Mesothelial cell of epicardium (in vitro differentiated cells): ENCODE results near the gene MUC20. TPM values are rescaled to one million over a fixed set of nuclear protein-coding genes. Genes with fewer than 3 reads are reported as not detected.
"Not testable (repeated sequence)": the region's sequence is repeated elsewhere in the genome, so short reads cannot be mapped to it uniquely, and the experiment has no call there.

ENCODE experiments used
- DNase-seq, 2 experiments: peaks; one replicate each; pipeline ENCODE4 v3.0.0; 2021; ENCODE audit warnings: low spot score in 2 of 2; ENCODE audit not compliant: unreplicated experiment in 2 of 2
- H3K27ac Mint-ChIP-seq: 2 replicates; pipeline ENCODE4 v1.8.0; 2021; ENCODE audit warnings: mixed read lengths
- H3K27me3 Mint-ChIP-seq: 2 replicates; pipeline ENCODE4 v1.8.0; 2021; ENCODE audit warnings: low read depth, mixed read lengths
- H3K36me3 Mint-ChIP-seq: 2 replicates; pipeline ENCODE4 v1.8.0; 2021; ENCODE audit warnings: mixed read lengths
- H3K4me1 Mint-ChIP-seq: 2 replicates; pipeline ENCODE4 v1.8.0; 2021; ENCODE audit warnings: mixed read lengths
- H3K4me3 Mint-ChIP-seq: 2 replicates; pipeline ENCODE4 v1.8.0; 2021; ENCODE audit warnings: mild to moderate bottlenecking, moderate library complexity, mixed read lengths
- H3K9me3 Mint-ChIP-seq: 2 replicates; pipeline ENCODE4 v1.8.0; 2021; ENCODE audit warnings: mixed read lengths
- microRNA-seq: library from miRNA; unstranded; fragments of <30 nt; microRNA quantifications from one replicate; pipeline ENCODE4 v1.2.0, GENCODE V29; 2021; ENCODE audit warnings: inconsistent platforms, mixed read lengths
- total RNA-seq: library from RNA; stranded (reverse); gene quantifications from 3 replicates; pipeline ENCODE4 v1.2.1, GENCODE V29; 2021
- TF ChIP-seq, protein P1 (sequence below): fragments of 200-600 bp; sonication (generic); IDR thresholded peaks from one replicate; pipeline ENCODE4 v1.5.0; 2021; ENCODE audit warnings: antibody characterized with exemption; ENCODE audit not compliant: unreplicated experiment

MUC20 gene
- total RNA-seq, 1 donor from 2014 or later = 11.7 TPM

GRCh38 chr3:195771646-195772300 lies 51.0 kb downstream of the MUC20 start:
- DNase-seq = peak in 1 of 2 experiments; percentile 25
- Mint-ChIP-seq H3K4me3 (no peak overlapping the region), H3K27me3 (no peaks in the 10 kb centered on the region), H3K27ac (no peak overlapping the region), H3K9me3 (no peaks in the 10 kb centered on the region), H3K4me1 (no peaks in the 10 kb centered on the region), H3K36me3 (no peaks in the 10 kb centered on the region)
- TF ChIP-seq, protein P1, sequence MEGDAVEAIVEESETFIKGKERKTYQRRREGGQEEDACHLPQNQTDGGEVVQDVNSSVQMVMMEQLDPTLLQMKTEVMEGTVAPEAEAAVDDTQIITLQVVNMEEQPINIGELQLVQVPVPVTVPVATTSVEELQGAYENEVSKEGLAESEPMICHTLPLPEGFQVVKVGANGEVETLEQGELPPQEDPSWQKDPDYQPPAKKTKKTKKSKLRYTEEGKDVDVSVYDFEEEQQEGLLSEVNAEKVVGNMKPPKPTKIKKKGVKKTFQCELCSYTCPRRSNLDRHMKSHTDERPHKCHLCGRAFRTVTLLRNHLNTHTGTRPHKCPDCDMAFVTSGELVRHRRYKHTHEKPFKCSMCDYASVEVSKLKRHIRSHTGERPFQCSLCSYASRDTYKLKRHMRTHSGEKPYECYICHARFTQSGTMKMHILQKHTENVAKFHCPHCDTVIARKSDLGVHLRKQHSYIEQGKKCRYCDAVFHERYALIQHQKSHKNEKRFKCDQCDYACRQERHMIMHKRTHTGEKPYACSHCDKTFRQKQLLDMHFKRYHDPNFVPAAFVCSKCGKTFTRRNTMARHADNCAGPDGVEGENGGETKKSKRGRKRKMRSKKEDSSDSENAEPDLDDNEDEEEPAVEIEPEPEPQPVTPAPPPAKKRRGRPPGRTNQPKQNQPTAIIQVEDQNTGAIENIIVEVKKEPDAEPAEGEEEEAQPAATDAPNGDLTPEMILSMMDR = no peak

DNA sequence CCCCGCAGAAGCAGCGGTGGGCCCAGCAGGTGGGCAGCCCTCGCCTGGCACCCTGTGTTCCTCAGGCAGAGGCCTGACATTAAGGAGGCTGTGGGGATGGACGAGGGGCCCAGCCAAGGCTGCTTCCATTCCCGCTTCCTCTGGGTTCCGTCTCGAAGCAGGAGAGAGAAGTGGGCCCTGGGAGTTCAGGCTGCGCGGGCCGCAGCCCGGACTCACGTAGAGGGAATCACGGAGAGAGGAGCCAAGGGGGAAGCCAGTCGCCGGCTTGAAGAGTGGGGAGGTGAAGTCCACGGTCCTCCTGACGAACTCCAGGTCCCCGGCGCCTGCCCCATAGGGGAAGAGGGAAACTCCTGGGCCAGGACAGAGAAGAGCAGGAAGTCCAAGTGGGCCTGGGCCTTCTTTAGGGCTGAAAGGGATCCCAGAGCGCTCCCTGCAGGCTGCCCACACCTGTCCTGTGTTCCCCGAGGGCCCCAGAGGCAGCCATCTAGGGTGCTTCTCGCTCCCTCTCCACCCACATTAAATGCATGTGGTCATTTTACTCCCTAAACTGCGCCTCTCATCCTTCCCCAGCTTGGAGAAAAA lies 53.3 kb downstream of the MUC20 start:
- Mint-ChIP-seq H3K27me3 (no peaks in the 10 kb centered on the region), H3K36me3 (no peaks in the 10 kb centered on the region), H3K9me3 (no peaks in the 10 kb centered on the region), H3K27ac (no peak overlapping the region), H3K4me3 (no peak overlapping the region), H3K4me1 (no peaks in the 10 kb centered on the region)
- DNase-seq = no peak
- TF ChIP-seq, protein P1 = no peak

DNA sequence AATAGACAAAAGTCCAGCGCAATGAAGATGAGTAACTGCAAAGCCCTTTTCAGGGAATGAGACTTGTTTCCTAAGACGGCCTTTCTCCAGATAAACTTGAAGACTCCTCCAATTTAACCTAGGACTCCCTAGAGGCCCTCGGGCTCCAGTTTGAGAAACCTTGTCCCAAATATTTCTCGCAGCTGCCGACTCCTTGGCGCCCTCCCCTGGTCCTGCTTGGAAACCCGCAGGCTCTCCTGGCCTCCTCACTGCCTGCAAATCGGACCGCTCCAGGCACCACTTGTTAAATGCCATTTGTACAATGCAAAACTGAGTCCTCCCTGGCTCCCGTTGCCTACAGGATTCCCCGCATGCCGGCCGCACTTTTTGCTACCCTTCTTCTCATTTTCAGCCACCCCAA lies 54.1 kb downstream of the MUC20 start:
- Mint-ChIP-seq H3K27me3 (no peaks in the 10 kb centered on the region), H3K27ac (no peak overlapping the region), H3K4me1 (no peaks in the 10 kb centered on the region), H3K4me3 (no peak overlapping the region), H3K9me3 (no peaks in the 10 kb centered on the region), H3K36me3 (no peaks in the 10 kb centered on the region)
- TF ChIP-seq, protein P1 = peak; percentile 11
- no peak for DNase-seq

GRCh38 chr3:195777975-195778374 lies 57.2 kb downstream of the MUC20 start:
- Mint-ChIP-seq H3K27ac (no peak overlapping the region), H3K4me3 (no peak overlapping the region), H3K9me3 (peaks cover 9% of the 10 kb centered on the region), H3K4me1 (no peaks in the 10 kb centered on the region), H3K27me3 (no peaks in the 10 kb centered on the region), H3K36me3 (no peaks in the 10 kb centered on the region)
- no peak for DNase-seq
- TF ChIP-seq, protein P1 = no peak

DNA sequence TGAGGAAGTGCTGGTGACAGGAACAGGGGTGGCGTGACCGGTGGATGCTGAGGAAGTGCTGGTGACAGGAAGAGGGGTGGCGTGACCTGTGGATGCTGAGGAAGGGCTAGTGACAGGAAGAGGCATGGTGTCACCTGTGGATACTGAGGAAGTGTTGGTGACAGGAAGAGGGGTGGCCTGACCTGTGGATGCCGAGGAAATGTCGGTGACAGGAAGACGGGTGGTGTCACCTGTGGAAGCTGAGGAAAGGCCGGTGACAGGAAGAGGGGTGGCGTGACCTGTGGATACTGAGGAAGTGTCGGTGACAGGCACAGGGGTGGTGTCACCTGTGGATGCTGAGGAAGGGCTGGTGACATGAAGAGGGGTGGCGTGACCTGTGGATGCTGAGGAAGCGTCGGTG lies 60.5 kb downstream of the MUC20 start:
- H3K4me3 Mint-ChIP-seq, H3K4me1 Mint-ChIP-seq, H3K27ac Mint-ChIP-seq, H3K36me3 Mint-ChIP-seq, DNase-seq, H3K27me3 Mint-ChIP-seq: not testable (repeated sequence)
- peaks cover 32% of the 10 kb centered on the region for H3K9me3 Mint-ChIP-seq

Small RNA genes within 50 kb of the gene (microRNA-seq; reads per million reads assigned to microRNA genes)
- not detected for gene MIR570

Other genes starting within 250 kb of the MUC20 start
- 27.4 to 31.3 TPM (median 30.2 TPM) in 3 replicates for gene PPP1R2, start 177.7 kb upstream of the MUC20 start, total RNA-seq
- 0.63 to 1.2 TPM (median 0.86 TPM) in 3 replicates for gene APOD, start 137.0 kb upstream of the MUC20 start, total RNA-seq
- 0.73 to 1.4 TPM (median 0.96 TPM) in 3 replicates for gene MUC4, start 91.0 kb downstream of the MUC20 start, total RNA-seq
- 45.8 to 49.1 TPM (median 47.6 TPM) in 3 replicates for gene TNK2, start 187.6 kb downstream of the MUC20 start, total RNA-seq